ENCODE data around the gene ANKRD11.
"Not testable (repeated sequence)": the region's sequence is repeated elsewhere in the genome, so short reads cannot be mapped to it uniquely, and the experiment has no call there.

The ANKRD11 gene

GRCh38 chr16:89473136-89473712 lies 17.1 kb downstream of the ANKRD11 start:
- no peak for TF ChIP-seq CTCF (IDR thresholded peaks at IDR 0.05; ENCODE audit: borderline replicate concordance, insufficient read depth, low read depth, low read length)
- no peak overlapping the region for H3K4me3 ChIP-seq (ENCODE audit: low read depth, low read length)

- no peak for TF ChIP-seq CTCF (IDR thresholded peaks at IDR 0.05; ENCODE audit: borderline replicate concordance, insufficient read depth, low read depth, low read length)
- H3K4me3 ChIP-seq (ENCODE audit: low read depth, low read length), result no peak overlapping the region
Measured at GRCh38 chr16:89472711-89473075, 17.7 kb downstream of the ANKRD11 start.

- no peak overlapping the region for H3K4me3 ChIP-seq (ENCODE audit: low read depth, low read length)
- TF ChIP-seq CTCF (IDR thresholded peaks at IDR 0.05; ENCODE audit: borderline replicate concordance, insufficient read depth, low read depth, low read length), result no peak
Measured at GRCh38 chr16:89467382-89467781, 23.0 kb downstream of the ANKRD11 start.

GRCh38 chr16:89466920-89467319 lies 23.4 kb downstream of the ANKRD11 start:
- no peak overlapping the region for H3K4me3 ChIP-seq (ENCODE audit: low read depth, low read length)
- TF ChIP-seq CTCF (IDR thresholded peaks at IDR 0.05; ENCODE audit: borderline replicate concordance, insufficient read depth, low read depth, low read length), result no peak

- not testable (repeated sequence) for H3K4me3 ChIP-seq (ENCODE audit: low read depth, low read length)
Measured at GRCh38 chr16:89463312-89463711, 27.0 kb downstream of the ANKRD11 start.

GRCh38 chr16:89462639-89463038 lies 27.7 kb downstream of the ANKRD11 start:
- H3K4me3 ChIP-seq (ENCODE audit: low read depth, low read length), result not testable (repeated sequence)

- not testable (repeated sequence) for H3K4me3 ChIP-seq (ENCODE audit: low read depth, low read length)
Measured at GRCh38 chr16:89461890-89462289, 28.5 kb downstream of the ANKRD11 start.

GRCh38 chr16:89460556-89460955 lies 29.8 kb downstream of the ANKRD11 start:
- no peak for TF ChIP-seq CTCF (IDR thresholded peaks at IDR 0.05; ENCODE audit: borderline replicate concordance, insufficient read depth, low read depth, low read length)
- no peak overlapping the region for H3K4me3 ChIP-seq (ENCODE audit: low read depth, low read length)

- H3K4me3 ChIP-seq (ENCODE audit: low read depth, low read length), result no peak overlapping the region
- no peak for TF ChIP-seq CTCF (IDR thresholded peaks at IDR 0.05; ENCODE audit: borderline replicate concordance, insufficient read depth, low read depth, low read length)
Measured at GRCh38 chr16:89458967-89459366, 31.4 kb downstream of the ANKRD11 start.
